Heart right ventricle (tissue), 12 donors: ENCODE data around the gene POLR2L. TPM values are rescaled to one million over a fixed set of nuclear protein-coding genes. Genes with fewer than 3 reads are reported as not detected.

Experiments used
- polyA plus RNA-seq, 2 donors: library from polyadenylated mRNA; stranded (reverse); fragments of 200-250 nt; gene quantifications; one replicate each; pipeline ENCODE4 v1.2.3, GENCODE V29; 2013
- total RNA-seq, 10 donors: library from RNA; stranded (reverse); fragmentation: NEBNext Ultra II Directional in 3 of 10; extraction: Animal tissue kit (Norgen Biotek cat#: 25700) in 3 of 10; gene quantifications; one replicate each; pipeline versions ENCODE4 v1.2.1 to v1.2.4, GENCODE V29; 2021 to 2023
- donor health status: ischemic (EF 13 %, LVEDD 7.1; RV severe dilation, severe dysfunction).
- donor health status: healthy with polysubstance abuse.
- donor health status: DM: no; HTN: yes; CAD: no.
- donor health status: DM: no; HTN: no; CAD: no.
- donor health status: ischemic (EF 25% LVEDD 6.9; RV normal size, moderate dysfunction).
- donor health status: ischemic (EF 25% LVEDD 5.7; RV mildly dilated, moderate dysfunction).
- donor health status: healthy.
- donor health status: nonischemic (EF 11% LVEDD 7.7; RV severe dilation, severe dysfunction).
- donor health status: DM: yes; HTN: yes; CAD: no.
- donor health status: PGD.
- donor health status: ischemic (EF 29% LVEDD 5.4; RV normal size, mild dysfunction).
- donor health status: nonischemic (EF 23%, LVEDD 6.1; RV moderate dilation, normal function).

POLR2L gene
- total and polyA plus RNA-seq, 12 donors = 148 to 279 (median 234) TPM

Other genes with a start within 250 kb of the POLR2L start
- gene IRF7, start 226.6 kb downstream of the POLR2L start, total RNA-seq = 10 to 100 TPM in 5 of 10 donors, 1 to 10 TPM in 5; 4.5 to 20.2 (median 9.9) TPM
- 10 to 100 TPM; 12.2 to 48.4 TPM for gene IRF7, start 226.6 kb downstream of the POLR2L start, polyA plus RNA-seq
- not detected for gene CDHR5, start 217.6 kb downstream of the POLR2L start, total RNA-seq
- not detected for gene CDHR5, start 217.6 kb downstream of the POLR2L start, polyA plus RNA-seq
- 1 to 10 TPM in 2 of 10 donors, under 1 TPM in 1, not detected in 7; 0.99 to 2.0 (median 1.0) TPM for gene SCT, start 215.3 kb downstream of the POLR2L start, total RNA-seq
- under 1 TPM in 1 of 2 donors, not detected in 1; 0.64 TPM for gene SCT, start 215.3 kb downstream of the POLR2L start, polyA plus RNA-seq
- gene DRD4, start 205.3 kb downstream of the POLR2L start, total RNA-seq = under 1 TPM in 6 of 10 donors, not detected in 4; 0.19 to 0.72 (median 0.49) TPM
- under 1 TPM in 1 of 2 donors, not detected in 1; 0.09 TPM for gene DRD4, start 205.3 kb downstream of the POLR2L start, polyA plus RNA-seq
- gene DEAF1, start 147.3 kb downstream of the POLR2L start, total RNA-seq = 10 to 100 TPM; 11.0 to 25.7 (median 15.5) TPM
- 10 to 100 TPM; 18.3 to 39.9 TPM for gene DEAF1, start 147.3 kb downstream of the POLR2L start, polyA plus RNA-seq
- 10 to 100 TPM; 10.6 to 24.2 (median 14.5) TPM for gene TMEM80, start 146.7 kb downstream of the POLR2L start, total RNA-seq
- gene TMEM80, start 146.7 kb downstream of the POLR2L start, polyA plus RNA-seq = 10 to 100 TPM; 10.1 to 21.4 TPM
- 1 to 10 TPM; 1.2 to 6.7 (median 2.3) TPM for gene EPS8L2, start 136.3 kb downstream of the POLR2L start, total RNA-seq
- gene EPS8L2, start 136.3 kb downstream of the POLR2L start, polyA plus RNA-seq = 1 to 10 TPM; 3.4 to 3.9 TPM
- gene TALDO1, start 95.1 kb downstream of the POLR2L start, total RNA-seq = 100 to 1,000 TPM in 5 of 10 donors, 10 to 100 TPM in 5; 76.2 to 115 (median 96.3) TPM
- 100 to 1,000 TPM in 1 of 2 donors, 10 to 100 TPM in 1; 55.3 to 124 TPM for gene TALDO1, start 95.1 kb downstream of the POLR2L start, polyA plus RNA-seq
- 10 to 100 TPM; 20.6 to 29.4 (median 26.0) TPM for gene GATD1, start 65.0 kb downstream of the POLR2L start, total RNA-seq
- 10 to 100 TPM; 15.0 to 32.4 TPM for gene GATD1, start 65.0 kb downstream of the POLR2L start, polyA plus RNA-seq
- under 1 TPM in 9 of 10 donors, not detected in 1; 0.22 to 0.80 (median 0.38) TPM for gene CEND1, start 52.4 kb downstream of the POLR2L start, total RNA-seq
- gene CEND1, start 52.4 kb downstream of the POLR2L start, polyA plus RNA-seq = under 1 TPM; 0.75 to 0.80 TPM
- 1 to 10 TPM; 2.2 to 8.6 (median 4.0) TPM for gene SLC25A22, start 44.2 kb downstream of the POLR2L start, total RNA-seq
- gene SLC25A22, start 44.2 kb downstream of the POLR2L start, polyA plus RNA-seq = 10 to 100 TPM in 1 of 2 donors, 1 to 10 TPM in 1; 3.0 to 11.1 TPM
- gene PIDD1, start 37.3 kb downstream of the POLR2L start, total RNA-seq = 10 to 100 TPM in 3 of 10 donors, 1 to 10 TPM in 7; 5.2 to 13.9 (median 6.9) TPM
- 10 to 100 TPM in 1 of 2 donors, 1 to 10 TPM in 1; 6.3 to 32.4 TPM for gene PIDD1, start 37.3 kb downstream of the POLR2L start, polyA plus RNA-seq
- gene RPLP2, start 32.6 kb downstream of the POLR2L start, total RNA-seq = 1,000 to 10,000 TPM in 3 of 10 donors, 100 to 1,000 TPM in 7; 765 to 1,177 (median 850) TPM
- 1,000 to 10,000 TPM; 1,402 to 1,699 TPM for gene RPLP2, start 32.6 kb downstream of the POLR2L start, polyA plus RNA-seq
- 100 to 1,000 TPM; 183 to 359 (median 251) TPM for gene PNPLA2, start 23.6 kb downstream of the POLR2L start, total RNA-seq
- gene PNPLA2, start 23.6 kb downstream of the POLR2L start, polyA plus RNA-seq = 100 to 1,000 TPM; 114 to 148 TPM
- gene CRACR2B, start 14.6 kb downstream of the POLR2L start, total RNA-seq = 10 to 100 TPM; 11.4 to 23.0 (median 17.0) TPM
- gene CRACR2B, start 14.6 kb downstream of the POLR2L start, polyA plus RNA-seq = 10 to 100 TPM; 11.5 to 72.3 TPM
- gene CD151, start 9.6 kb downstream of the POLR2L start, total RNA-seq = 100 to 1,000 TPM; 286 to 668 (median 466) TPM
- 100 to 1,000 TPM; 444 to 684 TPM for gene CD151, start 9.6 kb downstream of the POLR2L start, polyA plus RNA-seq
- 10 to 100 TPM; 22.2 to 46.4 (median 26.9) TPM for gene TSPAN4, start 323 bp upstream of the POLR2L start, total RNA-seq
- gene TSPAN4, start 323 bp upstream of the POLR2L start, polyA plus RNA-seq = 10 to 100 TPM; 44.4 to 66.5 TPM
- 10 to 100 TPM; 47.9 to 75.2 (median 62.4) TPM for gene CHID1, start 68.3 kb upstream of the POLR2L start, total RNA-seq
- gene CHID1, start 68.3 kb upstream of the POLR2L start, polyA plus RNA-seq = 10 to 100 TPM; 40.1 to 53.5 TPM
- gene AP2A2, start 83.3 kb upstream of the POLR2L start, total RNA-seq = 10 to 100 TPM; 28.9 to 58.4 (median 38.8) TPM
- gene AP2A2, start 83.3 kb upstream of the POLR2L start, polyA plus RNA-seq = 10 to 100 TPM; 24.3 to 27.9 TPM
- gene MUC6, start 194.2 kb upstream of the POLR2L start, total RNA-seq = not detected
- under 1 TPM; 0.01 to 0.07 TPM for gene MUC6, start 194.2 kb upstream of the POLR2L start, polyA plus RNA-seq
- gene MUC2, start 232.3 kb upstream of the POLR2L start, total RNA-seq = under 1 TPM in 1 of 10 donors, not detected in 9; 0.03 TPM
- gene MUC2, start 232.3 kb upstream of the POLR2L start, polyA plus RNA-seq = not detected